Right lobe of liver (tissue), 6 donors: ENCODE measurements around the gene COA6. TPM values are rescaled to one million over a fixed set of nuclear protein-coding genes. Genes with fewer than 3 reads are reported as not detected.
"Not testable (repeated sequence)": the region's sequence is repeated elsewhere in the genome, so short reads cannot be mapped to it uniquely, and the experiment has no call there.

Experiments
- ATAC-seq, 4 donors: fragments of 200-7000 bp; cut with Tn5 transposase; one replicate each; pipeline ENCODE4 v1.9.1; 2020; ENCODE audit warnings: mild to moderate bottlenecking in 4 of 4, moderate library complexity in 4 of 4
- DNase-seq, 3 donors: peaks; one replicate each; pipeline ENCODE4 v3.0.0-alpha.2; 2020
- H3K27ac ChIP-seq, 3 donors: fragments of 200-600 bp; one replicate each; pipeline ENCODE4 v1.8.0; 2022
- H3K27me3 ChIP-seq, 2 donors: fragments of 200-600 bp; one replicate each; pipeline ENCODE4 v1.8.0; 2022
- H3K36me3 ChIP-seq, 4 donors: fragments of 200-600 bp; sonication (generic) in 1 of 4; one replicate each; pipeline versions ENCODE4 v1.5.1 to v1.8.0; 2017 to 2022; ENCODE audit warnings: control low read depth in 1 of 4
- H3K4me1 ChIP-seq, 4 donors: fragments of 200-600 bp; sonication (generic) in 1 of 4; one replicate each; pipeline versions ENCODE4 v1.5.1 to v1.8.0; 2017 to 2022; ENCODE audit warnings: control low read depth in 1 of 4
- H3K4me3 ChIP-seq, 3 donors: fragments of 200-600 bp; one replicate each; pipeline ENCODE4 v1.8.0; 2022
- H3K9me3 ChIP-seq, 4 donors: fragments of 200-600 bp; sonication (generic) in 1 of 4; one replicate each; pipeline versions ENCODE4 v1.5.1 to v1.8.0; 2017 to 2022; ENCODE audit warnings: control low read depth in 1 of 4
- POLR2A ChIP-seq: fragments of 450-650 bp; IDR thresholded peaks from one replicate; pipeline ENCODE4 v1.6.1; 2017; ENCODE audit warnings: antibody characterized with exemption, mild to moderate bottlenecking
- WGBS: methylation state at CpG from one replicate; pipeline ENCODE4 v1.1.6; 2018; ENCODE audit warnings: low coverage, low lambda C conversion rate; ENCODE audit not compliant: insufficient coverage; ENCODE audit errors: missing lambda C conversion rate; 5-methylcytosine and 5-hydroxymethylcytosine counted together
- intact Hi-C, 2 donors: fragments of 100-400 bp; cut with DNase I; formaldehyde crosslinking; loops; one replicate each; pipeline versions ENCODE4 v1.11.2 to v1.14.1; 2022
- total RNA-seq, 6 experiments: library from RNA; depleted of rRNA in 2 of 6; stranded (reverse); fragments of >200 nt in 2 of 6; fragmentation: NEBNext Ultra II Directional in 3 of 6; extraction: Animal tissue kit (Norgen Biotek cat#: 25700) in 3 of 6; gene quantifications; one replicate each; pipeline versions ENCODE4 v1.1.0 to v1.2.4, GENCODE V29; 2016 to 2023
- TF ChIP-seq, protein P1 (sequence below), 4 donors: fragments of 200-600 bp in 3 of 4; fragments of 450-650 bp in 1 of 4; IDR thresholded peaks; one replicate each; pipeline versions ENCODE4 v1.5.1 to v1.8.0; 2016 to 2022; ENCODE audit warnings: antibody characterized with exemption in 4 of 4, mild to moderate bottlenecking in 2 of 4
- donor health status: DM: no; HTN: yes; CAD: no.
- donor health status: DM: no; HTN: no; CAD: no.
- donor health status: DM: no; HTN: no; CAD: no.
- donor health status: DM: no; HTN: yes; CAD: no.
- donor health status: DM: no; HTN: yes; CAD: no.

Gene COA6
- total RNA-seq, 6 experiments from 2014 or later, result 12.8 to 29.3 (median 16.2) TPM

DNA sequence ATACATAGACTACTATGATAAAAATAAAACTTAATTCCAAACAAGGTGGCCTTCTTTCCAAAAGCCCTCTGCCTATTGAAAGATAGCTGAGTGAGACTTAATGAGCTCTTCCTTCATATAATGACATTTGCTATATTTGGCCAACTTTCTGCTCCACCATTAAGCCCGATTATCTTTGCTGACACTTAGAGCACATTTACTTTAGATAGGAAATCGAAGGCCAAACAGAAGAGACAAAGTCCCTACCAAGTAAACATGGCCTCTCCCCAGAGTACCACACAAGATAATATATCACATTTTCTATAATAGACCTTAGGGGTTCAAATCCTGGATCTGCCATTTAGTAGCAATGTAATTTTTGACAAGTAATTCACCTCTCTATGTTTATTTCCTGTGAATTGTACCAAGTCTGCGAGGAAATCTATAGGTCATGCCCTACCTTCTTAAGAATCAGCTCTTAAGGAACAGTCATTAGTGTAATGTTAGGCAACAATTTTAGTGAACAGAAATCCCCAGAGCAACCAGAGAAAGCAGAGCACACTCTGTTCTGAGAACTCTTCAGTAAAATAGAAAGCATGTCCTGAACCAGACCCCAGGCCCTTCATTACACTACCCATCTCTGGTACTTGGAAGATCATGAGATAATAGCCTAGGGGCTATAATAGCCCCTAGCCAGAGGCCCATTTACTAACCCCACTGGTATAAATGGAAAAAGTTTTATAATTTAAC, 17.3 kb upstream of the COA6 start:
- Histone ChIP-seq H3K9me3 (no peaks in the 10 kb centered on the region), H3K4me3 (no peak overlapping the region), H3K27me3 (no peaks in the 10 kb centered on the region), H3K36me3 (no peaks in the 10 kb centered on the region), H3K4me1 (no peaks in the 10 kb centered on the region), H3K27ac (no peak overlapping the region)
- DNase-seq (no peak), ATAC-seq (no peak)
- intact Hi-C loops, result no loop called here
- TF ChIP-seq, protein P1, sequence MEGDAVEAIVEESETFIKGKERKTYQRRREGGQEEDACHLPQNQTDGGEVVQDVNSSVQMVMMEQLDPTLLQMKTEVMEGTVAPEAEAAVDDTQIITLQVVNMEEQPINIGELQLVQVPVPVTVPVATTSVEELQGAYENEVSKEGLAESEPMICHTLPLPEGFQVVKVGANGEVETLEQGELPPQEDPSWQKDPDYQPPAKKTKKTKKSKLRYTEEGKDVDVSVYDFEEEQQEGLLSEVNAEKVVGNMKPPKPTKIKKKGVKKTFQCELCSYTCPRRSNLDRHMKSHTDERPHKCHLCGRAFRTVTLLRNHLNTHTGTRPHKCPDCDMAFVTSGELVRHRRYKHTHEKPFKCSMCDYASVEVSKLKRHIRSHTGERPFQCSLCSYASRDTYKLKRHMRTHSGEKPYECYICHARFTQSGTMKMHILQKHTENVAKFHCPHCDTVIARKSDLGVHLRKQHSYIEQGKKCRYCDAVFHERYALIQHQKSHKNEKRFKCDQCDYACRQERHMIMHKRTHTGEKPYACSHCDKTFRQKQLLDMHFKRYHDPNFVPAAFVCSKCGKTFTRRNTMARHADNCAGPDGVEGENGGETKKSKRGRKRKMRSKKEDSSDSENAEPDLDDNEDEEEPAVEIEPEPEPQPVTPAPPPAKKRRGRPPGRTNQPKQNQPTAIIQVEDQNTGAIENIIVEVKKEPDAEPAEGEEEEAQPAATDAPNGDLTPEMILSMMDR (IDR thresholded peaks at IDR 0.05), result no peak
- no peak for TF ChIP-seq POLR2A
- 20% methylated on average over 3 of the region's 3 CpGs for WGBS

DNA sequence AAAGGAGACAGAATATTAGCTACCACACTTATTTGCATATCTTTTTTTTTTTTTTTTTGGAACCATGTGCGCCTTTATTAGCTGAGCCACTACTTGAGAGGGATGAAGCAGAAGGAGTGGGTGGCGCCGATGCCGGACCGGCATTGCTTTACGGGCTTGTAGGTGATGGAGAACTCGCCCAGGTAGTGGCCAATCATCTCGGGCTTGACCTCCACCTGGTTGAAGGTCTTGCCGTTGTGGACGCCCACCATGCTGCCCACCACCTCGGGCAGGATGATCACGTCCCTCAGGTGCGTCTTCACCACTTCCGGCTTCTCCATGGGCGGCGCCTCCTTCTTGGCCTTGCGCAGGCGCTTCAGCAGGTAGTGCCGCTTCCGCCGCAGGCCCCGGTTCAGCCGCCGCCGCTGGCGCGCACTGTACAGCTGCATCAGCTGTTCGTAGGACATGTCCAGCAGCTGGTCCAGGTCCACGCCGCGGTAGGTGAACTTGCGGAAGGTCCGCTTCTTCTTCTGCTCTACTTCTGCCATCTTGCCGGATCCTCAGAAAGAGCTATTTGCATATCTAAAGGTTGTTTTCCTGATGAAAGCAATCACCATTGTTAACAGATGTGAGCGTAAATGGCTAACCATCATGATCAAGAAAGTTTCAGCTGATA, 16.5 kb upstream of the COA6 start:
- H3K4me1 ChIP-seq, H3K27me3 ChIP-seq, H3K9me3 ChIP-seq, H3K27ac ChIP-seq, intact Hi-C loops, H3K36me3 ChIP-seq: not testable (repeated sequence)
- peak overlapping the region in 2 of 3 donors; percentile 15 to 48 for H3K4me3 ChIP-seq
- 69% methylated on average over 30 of the region's 35 CpGs for WGBS
- peak; percentile 44 to 75 (median 59) for DNase-seq
- peak; percentile 73 to 94 (median 78) for ATAC-seq

DNA sequence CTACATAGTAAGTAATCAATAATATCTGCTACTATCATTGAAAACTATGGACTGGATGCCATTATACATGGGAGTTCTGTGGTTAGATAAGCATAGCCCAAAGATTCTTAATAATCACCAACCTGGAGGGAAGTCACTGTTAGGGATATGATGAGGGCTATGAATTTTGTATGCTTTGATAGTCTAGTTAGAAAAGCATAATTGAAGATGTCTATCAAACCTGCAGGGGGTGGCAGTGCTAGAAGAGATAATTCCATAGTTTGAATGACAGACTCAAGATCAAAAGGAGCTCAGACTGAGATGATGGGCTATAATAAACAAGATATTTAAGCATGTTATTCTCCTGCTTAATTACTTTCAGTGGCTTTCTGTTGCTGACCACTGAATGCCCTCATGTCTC, 15.4 kb upstream of the COA6 start:
- no peaks in the 10 kb centered on the region for H3K4me1 ChIP-seq
- no peak for DNase-seq
- intact Hi-C loops, result no loop called here
- no peaks in the 10 kb centered on the region for H3K36me3 ChIP-seq
- TF ChIP-seq, protein P1 (IDR thresholded peaks at IDR 0.05), result no peak
- TF ChIP-seq POLR2A, result no peak
- ATAC-seq, result no peak
- no peaks in the 10 kb centered on the region for H3K9me3 ChIP-seq
- H3K27ac ChIP-seq, result no peak overlapping the region
- no peak overlapping the region for H3K4me3 ChIP-seq
- H3K27me3 ChIP-seq, result no peaks in the 10 kb centered on the region

DNA sequence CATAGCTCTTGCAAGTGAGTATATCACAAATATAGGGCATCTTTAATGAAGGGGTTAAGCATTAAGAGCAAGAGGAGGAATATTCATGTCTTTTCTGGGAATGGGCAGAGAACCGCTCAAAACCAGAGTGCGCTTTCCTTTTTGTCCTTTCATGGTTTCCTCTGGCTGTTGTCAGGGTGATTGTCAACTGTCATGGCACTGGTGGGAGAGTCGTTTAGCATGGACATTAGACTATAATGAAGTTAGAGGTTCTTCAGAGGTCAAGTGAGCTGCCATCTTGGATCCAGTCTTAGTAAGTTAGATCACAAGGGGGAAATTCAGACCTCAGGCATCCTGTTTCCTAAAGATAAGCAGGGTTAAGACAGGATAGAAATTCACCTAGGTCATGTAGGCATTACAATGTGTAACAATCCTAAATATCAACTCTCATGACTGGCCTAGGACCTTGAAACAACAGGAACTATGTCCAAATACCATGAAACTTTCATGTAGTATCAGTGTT, 12.1 kb upstream of the COA6 start:
- Histone ChIP-seq H3K9me3 (no peaks in the 10 kb centered on the region), H3K4me3 (no peak overlapping the region), H3K4me1 (no peaks in the 10 kb centered on the region), H3K27me3 (no peaks in the 10 kb centered on the region), H3K27ac (no peak overlapping the region), H3K36me3 (no peaks in the 10 kb centered on the region)
- WGBS, result 68% methylated on average over 3 of the region's 3 CpGs
- TF ChIP-seq POLR2A, result no peak
- TF ChIP-seq, protein P1 (IDR thresholded peaks at IDR 0.05), result no peak
- no peak for ATAC-seq
- DNase-seq, result no peak
- intact Hi-C loops, result no loop called here

DNA sequence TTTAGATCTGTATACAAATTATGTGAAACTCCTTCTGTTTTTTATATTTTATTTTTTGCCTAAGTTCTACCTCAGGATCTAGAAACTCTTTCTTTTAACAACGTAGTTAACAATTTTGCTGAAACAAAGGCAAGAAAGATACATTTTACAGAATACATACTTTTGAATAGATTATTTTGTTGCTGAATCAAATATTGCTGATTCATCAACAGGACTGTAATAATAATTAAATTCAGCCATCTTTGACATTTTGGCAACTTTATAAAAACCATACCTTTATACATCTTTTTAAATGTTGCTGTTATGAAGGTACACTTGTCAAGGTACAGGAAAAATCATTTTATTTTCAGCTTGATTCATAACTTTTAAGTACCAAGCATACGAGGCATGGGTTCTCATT, 10.7 kb upstream of the COA6 start:
- no peak for ATAC-seq
- 44% methylated on average over 2 of the region's 2 CpGs for WGBS

More for the DNA sequence above, 10.7 kb upstream of the COA6 start:
- no peaks in the 10 kb centered on the region for H3K36me3 ChIP-seq
- TF ChIP-seq, protein P1 (IDR thresholded peaks at IDR 0.05), result no peak
- no peak for TF ChIP-seq POLR2A
- H3K27me3 ChIP-seq, result no peaks in the 10 kb centered on the region
- no peak overlapping the region for H3K4me3 ChIP-seq
- H3K4me1 ChIP-seq, result no peaks in the 10 kb centered on the region
- H3K27ac ChIP-seq, result no peak overlapping the region
- intact Hi-C loops, result no loop called here
- H3K9me3 ChIP-seq, result no peaks in the 10 kb centered on the region
- no peak for DNase-seq
